Measurements from ENCODE around the gene C1orf210. TPM values are rescaled to one million over a fixed set of nuclear protein-coding genes. Genes with fewer than 3 reads are reported as not detected.

The C1orf210 gene
- total RNA-seq, 3 donors from 2014 or later (not counting 1 experiment from before 2014, with no cell fraction given), result not detected

DNA sequence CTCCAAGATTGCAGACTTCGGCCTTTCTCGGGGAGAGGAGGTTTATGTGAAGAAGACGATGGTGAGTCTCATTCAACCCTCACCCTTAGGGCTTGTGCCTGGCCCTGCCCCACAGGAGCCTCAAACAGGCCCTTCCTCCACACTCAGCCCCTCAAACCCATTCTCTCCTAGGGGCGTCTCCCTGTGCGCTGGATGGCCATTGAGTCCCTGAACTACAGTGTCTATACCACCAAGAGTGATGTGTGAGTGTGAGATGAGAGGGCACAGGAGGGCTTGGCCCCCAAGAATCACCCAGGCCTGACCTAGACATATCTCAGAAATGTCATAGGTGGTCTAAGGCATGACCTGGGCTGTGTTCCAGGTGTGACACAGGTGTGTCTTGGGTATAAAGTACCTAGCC lies 33.9 kb upstream of the C1orf210 start:
- no peak overlapping the region for H3K27ac Mint-ChIP-seq
- H3K27me3 Mint-ChIP-seq (ENCODE audit: low read depth in 2 of 2), result no peaks in the 10 kb centered on the region
- no peaks in the 10 kb centered on the region for H3K36me3 Mint-ChIP-seq
- Histone ChIP-seq H3K4me1 (ENCODE audit: control insufficient read depth, insufficient read depth, low read length) (no peaks in the 10 kb centered on the region), H3K4me3 (ENCODE audit: low read length) (no peak overlapping the region), H3K36me3 (ENCODE audit: control insufficient read depth, insufficient read depth, low read length) (no peaks in the 10 kb centered on the region), H3K27me3 (ENCODE audit: control insufficient read depth, insufficient read depth, low read length) (no peaks in the 10 kb centered on the region), H3K9me3 (ENCODE audit: control insufficient read depth, insufficient read depth, low read length) (no peaks in the 10 kb centered on the region), H3K27ac (ENCODE audit: low read length) (no peak overlapping the region)
- intact Hi-C loops (cut with micrococcal nuclease), result no loop called here
- ATAC-seq (no peak), DNase-seq (no peak)
- no peak overlapping the region for H3K4me3 Mint-ChIP-seq
- no CpG with 5 or more reads among the region's 5 CpGs for WGBS (ENCODE audit: insufficient coverage)
- H3K9me3 Mint-ChIP-seq, result no peaks in the 10 kb centered on the region
- peaks cover 3 to 15% of the 10 kb centered on the region in 2 donors for H3K4me1 Mint-ChIP-seq
- TF ChIP-seq, protein P1, sequence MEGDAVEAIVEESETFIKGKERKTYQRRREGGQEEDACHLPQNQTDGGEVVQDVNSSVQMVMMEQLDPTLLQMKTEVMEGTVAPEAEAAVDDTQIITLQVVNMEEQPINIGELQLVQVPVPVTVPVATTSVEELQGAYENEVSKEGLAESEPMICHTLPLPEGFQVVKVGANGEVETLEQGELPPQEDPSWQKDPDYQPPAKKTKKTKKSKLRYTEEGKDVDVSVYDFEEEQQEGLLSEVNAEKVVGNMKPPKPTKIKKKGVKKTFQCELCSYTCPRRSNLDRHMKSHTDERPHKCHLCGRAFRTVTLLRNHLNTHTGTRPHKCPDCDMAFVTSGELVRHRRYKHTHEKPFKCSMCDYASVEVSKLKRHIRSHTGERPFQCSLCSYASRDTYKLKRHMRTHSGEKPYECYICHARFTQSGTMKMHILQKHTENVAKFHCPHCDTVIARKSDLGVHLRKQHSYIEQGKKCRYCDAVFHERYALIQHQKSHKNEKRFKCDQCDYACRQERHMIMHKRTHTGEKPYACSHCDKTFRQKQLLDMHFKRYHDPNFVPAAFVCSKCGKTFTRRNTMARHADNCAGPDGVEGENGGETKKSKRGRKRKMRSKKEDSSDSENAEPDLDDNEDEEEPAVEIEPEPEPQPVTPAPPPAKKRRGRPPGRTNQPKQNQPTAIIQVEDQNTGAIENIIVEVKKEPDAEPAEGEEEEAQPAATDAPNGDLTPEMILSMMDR (IDR thresholded peaks at IDR 0.05), result no peak

DNA sequence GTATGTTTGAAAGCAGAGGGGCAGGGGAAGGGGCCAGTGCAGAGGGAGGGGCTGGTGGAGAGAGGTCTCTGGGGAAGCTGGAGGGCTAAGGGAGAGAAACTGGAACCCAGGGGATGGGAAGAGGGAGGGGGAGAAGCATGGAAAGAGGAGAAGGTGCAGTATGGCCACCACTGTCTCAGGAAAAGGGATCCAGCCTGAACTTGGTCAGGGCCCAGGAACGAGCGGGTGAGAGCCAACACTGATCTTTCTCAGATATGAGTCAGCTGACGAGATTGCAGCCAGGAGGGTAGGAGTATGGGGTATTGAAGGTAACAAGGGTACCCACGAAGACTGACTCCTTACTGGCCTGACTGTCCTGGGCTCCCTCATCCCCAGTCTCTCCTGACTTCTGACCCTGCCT lies 33.5 kb upstream of the C1orf210 start:
- Histone ChIP-seq H3K36me3 (ENCODE audit: control insufficient read depth, insufficient read depth, low read length) (no peaks in the 10 kb centered on the region), H3K9me3 (ENCODE audit: control insufficient read depth, insufficient read depth, low read length) (no peaks in the 10 kb centered on the region), H3K4me1 (ENCODE audit: control insufficient read depth, insufficient read depth, low read length) (no peaks in the 10 kb centered on the region), H3K27me3 (ENCODE audit: control insufficient read depth, insufficient read depth, low read length) (no peaks in the 10 kb centered on the region), H3K4me3 (ENCODE audit: low read length) (no peak overlapping the region), H3K27ac (ENCODE audit: low read length) (no peak overlapping the region)
- Mint-ChIP-seq H3K27ac (no peak overlapping the region), H3K4me1 (peaks cover 0 to 12% of the 10 kb centered on the region in 2 donors), H3K27me3 (ENCODE audit: low read depth in 2 of 2) (no peaks in the 10 kb centered on the region), H3K36me3 (no peaks in the 10 kb centered on the region), H3K9me3 (no peaks in the 10 kb centered on the region), H3K4me3 (no peak overlapping the region)
- ATAC-seq (no peak), DNase-seq (no peak)
- intact Hi-C loops (cut with micrococcal nuclease), result no loop called here
- TF ChIP-seq, protein P1 (IDR thresholded peaks at IDR 0.05), result no peak
- WGBS (ENCODE audit: insufficient coverage), result 83% methylated on average over 3 of the region's 4 CpGs

DNA sequence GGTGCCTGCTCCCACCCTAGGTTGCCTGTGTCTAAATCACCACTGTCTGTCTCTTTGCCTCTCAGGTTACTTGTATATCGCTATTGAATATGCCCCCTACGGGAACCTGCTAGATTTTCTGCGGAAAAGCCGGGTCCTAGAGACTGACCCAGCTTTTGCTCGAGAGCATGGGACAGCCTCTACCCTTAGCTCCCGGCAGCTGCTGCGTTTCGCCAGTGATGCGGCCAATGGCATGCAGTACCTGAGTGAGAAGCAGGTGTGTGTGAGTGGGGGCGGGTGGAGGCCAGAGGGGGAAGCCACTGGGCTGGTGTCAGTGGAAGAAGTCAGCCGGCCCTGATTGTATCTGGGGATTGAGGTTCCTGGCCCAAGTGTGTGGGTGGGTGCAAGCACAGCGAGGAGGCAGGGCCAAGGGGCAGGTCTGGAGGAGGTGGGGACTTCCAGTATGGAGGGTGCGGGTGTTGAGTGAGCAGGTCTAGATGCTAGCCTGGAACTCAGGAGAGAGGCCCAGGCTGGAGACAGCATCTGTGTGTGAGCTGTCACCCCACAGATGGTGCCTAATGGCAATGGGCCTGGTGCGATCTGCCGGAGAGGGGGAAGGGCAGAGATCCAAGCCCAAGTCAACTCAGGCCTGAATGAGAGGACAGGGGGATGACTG lies 32.6 kb upstream of the C1orf210 start:
- H3K4me3 Mint-ChIP-seq, result no peak overlapping the region
- 90% methylated on average over 15 of the region's 15 CpGs for WGBS (ENCODE audit: insufficient coverage)
- H3K36me3 ChIP-seq (ENCODE audit: control insufficient read depth, insufficient read depth, low read length), result no peaks in the 10 kb centered on the region
- no peaks in the 10 kb centered on the region for H3K36me3 Mint-ChIP-seq
- TF ChIP-seq, protein P1 (IDR thresholded peaks at IDR 0.05), result no peak
- no peaks in the 10 kb centered on the region for H3K27me3 ChIP-seq (ENCODE audit: control insufficient read depth, insufficient read depth, low read length)
- H3K27ac Mint-ChIP-seq, result no peak overlapping the region
- no peaks in the 10 kb centered on the region for H3K27me3 Mint-ChIP-seq (ENCODE audit: low read depth in 2 of 2)
- intact Hi-C loops (cut with micrococcal nuclease), result no loop called here
- ATAC-seq (no peak), DNase-seq (no peak)
- no peak overlapping the region for H3K27ac ChIP-seq (ENCODE audit: low read length)
- H3K4me1 Mint-ChIP-seq, result peaks cover 0 to 12% of the 10 kb centered on the region in 2 donors
- H3K9me3 ChIP-seq (ENCODE audit: control insufficient read depth, insufficient read depth, low read length), result no peaks in the 10 kb centered on the region
- no peak overlapping the region for H3K4me3 ChIP-seq (ENCODE audit: low read length)
- H3K9me3 Mint-ChIP-seq, result no peaks in the 10 kb centered on the region
- no peaks in the 10 kb centered on the region for H3K4me1 ChIP-seq (ENCODE audit: control insufficient read depth, insufficient read depth, low read length)

Measured in natural killer cell (primary cell).